Stimulated activated CD4-positive, alpha-beta T cell treated with anti-CD3 and anti-CD28 coated beads, TNF-alpha, amount 100 ng/mL, for 24 hours (primary cell): Measurements from ENCODE around the gene RRP8.

ENCODE experiments used
- DNase-seq, 3 experiments: peaks; one replicate each; pipeline ENCODE4 v3.0.0-alpha.2; 2020; ENCODE audit warnings: low read depth in 3 of 3

The RRP8 gene

GRCh38 chr11:6601041-6601461, 2.4 kb downstream of the RRP8 start:
- no peak for DNase-seq

GRCh38 chr11:6599881-6600390, 3.5 kb downstream of the RRP8 start:
- DNase-seq, result no peak

GRCh38 chr11:6599449-6599848, 4.0 kb downstream of the RRP8 start:
- no peak for DNase-seq

GRCh38 chr11:6598555-6598954, 4.9 kb downstream of the RRP8 start:
- no peak for DNase-seq

GRCh38 chr11:6596239-6596877, 7.1 kb downstream of the RRP8 start:
- DNase-seq, result no peak

GRCh38 chr11:6594142-6594768, 9.2 kb downstream of the RRP8 start:
- DNase-seq, result no peak

- no peak for DNase-seq
Measured at GRCh38 chr11:6588018-6588417, 15.4 kb downstream of the RRP8 start.

- no peak for DNase-seq
Measured at GRCh38 chr11:6587360-6587953, 16.0 kb downstream of the RRP8 start.

- DNase-seq, result no peak
Measured at GRCh38 chr11:6586434-6587359, 16.7 kb downstream of the RRP8 start.

GRCh38 chr11:6584528-6584927, 18.9 kb downstream of the RRP8 start:
- no peak for DNase-seq

GRCh38 chr11:6583584-6583983, 19.8 kb downstream of the RRP8 start:
- DNase-seq, result no peak

- DNase-seq, result no peak
Measured at GRCh38 chr11:6579681-6580080, 23.7 kb downstream of the RRP8 start.

- DNase-seq, result no peak
Measured at GRCh38 chr11:6578134-6578533, 25.3 kb downstream of the RRP8 start.

- DNase-seq, result no peak
Measured at GRCh38 chr11:6576471-6577373, 26.7 kb downstream of the RRP8 start.

- no peak for DNase-seq
Measured at GRCh38 chr11:6574816-6575715, 28.4 kb downstream of the RRP8 start.

GRCh38 chr11:6572215-6572614, 31.2 kb downstream of the RRP8 start:
- no peak for DNase-seq

GRCh38 chr11:6571434-6572008, 31.9 kb downstream of the RRP8 start:
- DNase-seq, result no peak

GRCh38 chr11:6570691-6571427, 32.6 kb downstream of the RRP8 start:
- no peak for DNase-seq

- no peak for DNase-seq
Measured at GRCh38 chr11:6569706-6570105, 33.7 kb downstream of the RRP8 start.
